Activated T-cell treated with anti-CD3 and anti-CD28 coated beads, Interleukin-2, amount 50 U/mL, for 48 hours (primary cell): Measurements from ENCODE around the gene PIP5K1B.

Experiments
- DNase-seq, 2 experiments: peaks; one replicate each; pipeline ENCODE4 v3.0.0-alpha.2; 2020

Gene PIP5K1B

DNA sequence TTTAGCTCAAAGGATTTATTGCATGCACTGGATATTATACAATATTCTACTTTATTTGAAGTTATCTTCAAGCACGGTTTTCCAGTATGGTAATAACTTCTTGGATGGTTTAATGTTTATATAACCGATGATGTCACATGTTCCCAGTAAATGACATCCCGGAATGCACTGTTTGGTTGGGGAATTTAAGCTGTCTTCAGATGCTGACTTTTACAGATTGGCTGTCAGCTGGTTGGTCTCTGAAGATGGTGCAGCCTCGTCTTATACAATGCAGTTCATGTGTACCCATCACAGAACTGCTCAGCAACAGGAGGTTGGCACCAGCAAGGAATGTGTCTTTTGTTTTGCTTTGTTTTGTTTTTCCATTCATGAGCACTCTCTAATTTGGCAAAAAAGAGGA is 165.0 kb downstream of the PIP5K1B start:
- DNase-seq: no peak

DNA sequence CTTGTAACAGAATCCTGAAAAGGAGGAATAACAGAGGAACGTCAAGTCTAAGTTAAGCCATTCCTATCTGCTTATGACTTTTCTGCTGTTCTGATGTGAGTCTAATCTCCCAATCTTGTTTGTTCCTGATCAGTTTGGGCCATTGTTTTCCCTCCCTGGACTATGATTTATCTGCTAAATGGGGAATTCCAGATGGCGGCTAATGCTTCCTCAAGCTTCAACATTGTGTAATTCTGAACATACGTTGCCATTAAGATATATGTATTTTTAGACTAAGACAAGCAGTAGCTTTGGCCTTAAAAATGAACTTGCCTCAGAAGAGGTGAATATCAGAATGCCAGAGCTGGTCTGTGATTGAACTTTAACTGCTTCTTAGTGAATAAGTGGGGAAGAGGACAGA is 166.2 kb downstream of the PIP5K1B start:
- DNase-seq: no peak

DNA sequence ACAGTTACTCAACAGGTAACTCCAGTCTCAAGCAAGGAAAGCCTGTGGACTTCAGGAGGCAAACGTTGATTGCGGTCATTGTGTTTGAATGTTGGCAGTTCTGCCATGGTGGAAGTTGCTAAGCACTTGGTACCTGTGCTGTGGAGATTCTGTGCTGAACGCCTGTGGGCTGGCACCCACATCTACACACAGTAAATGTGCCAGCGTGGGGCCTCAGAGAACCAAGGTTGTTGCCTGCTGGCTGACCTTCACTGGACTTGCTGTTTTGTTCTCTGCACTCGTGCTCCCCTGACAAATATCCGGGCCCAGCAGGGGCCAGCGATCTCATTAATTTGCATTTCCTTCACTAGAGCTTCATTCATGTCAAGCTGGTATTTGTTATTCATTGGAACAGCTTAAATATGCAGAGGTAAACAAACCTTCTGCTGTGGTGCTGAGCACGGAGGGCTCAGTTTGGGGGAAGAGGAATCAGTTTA is 167.0 kb downstream of the PIP5K1B start:
- DNase-seq: no peak

DNA sequence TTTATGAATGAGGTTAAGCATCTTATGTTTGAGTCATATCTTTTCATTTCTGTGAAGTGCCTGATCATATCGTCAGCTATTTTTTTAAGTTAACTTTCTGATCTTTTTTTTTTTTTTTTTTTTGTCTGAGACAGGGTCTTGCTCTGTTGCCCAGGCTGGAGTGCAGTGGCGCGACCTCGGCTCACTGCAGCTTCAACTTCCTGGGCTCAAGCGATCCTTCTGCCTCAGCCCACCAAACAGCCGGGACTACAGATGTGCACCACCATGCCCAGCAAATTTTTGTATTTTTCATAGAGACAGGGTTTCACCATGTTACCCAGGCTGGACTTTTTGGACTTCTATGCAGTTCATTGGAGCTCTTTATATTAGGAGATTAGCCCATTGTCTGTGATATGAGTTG is 168.1 kb downstream of the PIP5K1B start:
- no peak for DNase-seq

DNA sequence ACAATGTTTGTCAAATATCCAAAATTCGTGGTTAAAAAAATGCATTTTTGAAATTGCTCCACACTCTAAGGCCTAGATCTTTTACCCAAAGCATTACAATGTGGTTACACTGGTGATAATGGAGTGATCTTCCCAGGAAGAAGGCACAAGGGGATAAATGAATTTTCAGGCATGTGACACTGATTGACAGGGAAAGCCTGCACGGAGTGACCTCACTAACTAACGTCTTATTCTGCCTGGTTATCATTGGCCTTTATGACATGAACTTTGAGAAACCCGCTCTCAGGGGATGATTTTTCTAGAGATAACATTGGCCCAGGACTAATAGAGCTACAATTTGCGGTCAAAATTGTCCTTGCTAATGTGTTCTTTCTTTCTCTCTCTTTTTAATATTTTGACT is 171.2 kb downstream of the PIP5K1B start:
- no peak for DNase-seq

DNA sequence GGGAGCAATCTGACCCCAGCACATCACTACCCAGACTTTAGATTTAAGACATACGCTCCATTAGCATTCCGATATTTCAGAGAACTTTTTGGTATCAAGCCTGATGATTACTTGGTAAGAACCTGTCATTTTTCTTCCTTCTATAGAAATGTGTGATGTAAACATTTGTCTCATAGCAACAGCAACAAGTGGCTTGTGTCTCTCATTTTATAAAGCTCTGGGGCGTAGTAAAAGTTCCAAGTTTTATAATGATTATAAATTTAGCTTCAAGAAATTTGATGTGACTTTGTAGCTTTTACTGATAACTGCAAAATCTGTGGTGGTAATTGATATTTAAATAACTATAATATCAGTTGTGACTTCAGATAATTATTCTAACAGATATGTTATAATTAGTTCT is 171.6 kb downstream of the PIP5K1B start:
- DNase-seq: no peak

DNA sequence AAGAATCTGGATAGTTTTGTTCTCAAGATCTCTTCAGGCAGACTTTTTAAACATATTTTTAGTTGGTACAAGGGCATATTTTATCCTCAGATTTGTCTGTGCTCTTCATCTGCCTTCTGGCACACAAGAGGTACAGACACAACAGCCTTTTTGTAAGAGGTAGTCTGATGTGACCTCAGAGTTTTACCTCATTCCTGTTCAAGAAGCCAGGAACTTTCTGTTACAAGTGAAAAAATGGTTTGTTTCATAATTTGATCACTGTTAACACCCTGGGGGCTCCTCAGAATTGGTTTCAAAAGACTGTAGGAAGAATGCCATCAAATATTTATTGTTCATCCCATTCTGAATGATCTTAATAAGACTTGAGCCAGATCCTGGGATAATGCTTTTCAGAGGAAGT is 172.2 kb downstream of the PIP5K1B start:
- DNase-seq: no peak

DNA sequence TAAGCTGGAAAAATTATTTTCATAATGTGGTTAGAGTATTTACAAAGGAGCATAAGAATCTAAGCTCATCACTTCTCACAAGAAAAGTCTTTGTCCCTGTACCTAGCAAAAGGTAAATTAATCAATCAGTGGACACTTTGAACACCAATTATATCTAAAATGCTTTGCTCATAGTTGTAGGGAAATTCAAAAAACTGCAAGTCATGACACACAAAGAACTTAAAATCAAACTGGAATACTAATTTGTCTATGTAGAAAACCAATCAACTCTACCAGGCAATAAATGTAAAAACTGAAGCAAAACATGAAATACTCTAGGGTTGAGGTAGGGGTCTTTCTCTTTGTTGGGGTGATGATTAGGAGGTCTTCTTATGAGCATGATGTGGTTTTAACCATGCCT is 173.4 kb downstream of the PIP5K1B start:
- no peak for DNase-seq

DNA sequence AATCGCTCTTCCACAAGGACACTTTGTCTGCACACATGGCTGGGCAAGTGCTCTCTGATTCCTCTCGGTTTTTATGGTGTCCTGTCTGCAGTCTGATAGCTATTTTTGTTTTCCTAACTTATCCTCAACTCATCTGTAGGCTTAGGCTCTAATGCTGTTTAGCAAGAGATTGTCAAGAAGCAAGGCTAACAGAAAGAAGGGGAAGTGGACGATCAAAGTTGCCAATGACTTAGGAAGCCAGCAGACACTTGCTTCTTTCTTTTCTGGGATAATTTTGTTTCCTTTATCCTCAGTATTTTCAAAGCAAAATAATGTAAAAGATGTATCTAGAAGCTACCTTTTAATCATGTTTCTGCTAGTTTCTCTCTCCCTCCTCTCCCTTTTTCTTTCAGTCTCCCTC is 178.2 kb downstream of the PIP5K1B start:
- no peak for DNase-seq

DNA sequence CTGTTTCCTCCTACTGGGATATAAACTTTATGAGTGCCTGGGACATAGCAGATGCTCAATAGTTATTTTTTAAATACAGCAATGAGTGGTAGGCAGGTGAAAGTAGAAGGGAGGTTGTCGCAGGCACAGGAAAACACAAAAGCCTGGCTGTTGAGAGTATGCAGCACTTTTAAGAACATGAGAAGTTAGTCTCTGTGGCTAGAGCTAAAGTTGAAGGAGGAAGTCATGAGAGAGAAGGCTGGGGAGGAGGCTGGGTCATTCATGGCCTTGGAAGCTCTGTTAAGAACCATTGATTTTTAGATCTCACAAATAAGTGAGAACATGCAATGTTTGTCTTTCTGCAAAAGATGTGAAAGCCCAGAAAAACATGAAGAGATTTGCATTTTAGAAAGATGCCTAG is 182.2 kb downstream of the PIP5K1B start:
- DNase-seq: no peak

DNA sequence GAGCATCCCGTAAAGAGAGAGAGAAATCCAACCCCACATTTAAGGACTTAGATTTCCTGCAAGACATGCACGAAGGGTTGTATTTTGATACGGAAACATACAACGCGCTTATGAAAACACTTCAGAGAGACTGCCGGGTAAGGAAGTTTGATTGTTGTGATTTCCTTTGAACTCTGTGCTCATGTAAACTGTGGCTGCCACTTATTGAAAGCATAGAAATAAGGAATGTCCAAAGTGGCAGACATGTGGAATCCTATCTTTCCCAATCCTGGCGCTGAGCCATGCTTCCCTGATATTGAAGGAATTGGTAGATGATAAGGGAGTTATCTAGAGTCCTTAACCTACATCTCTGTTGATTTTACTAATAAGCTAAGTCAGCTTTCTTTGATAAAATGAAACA is 189.5 kb downstream of the PIP5K1B start:
- no peak for DNase-seq

DNA sequence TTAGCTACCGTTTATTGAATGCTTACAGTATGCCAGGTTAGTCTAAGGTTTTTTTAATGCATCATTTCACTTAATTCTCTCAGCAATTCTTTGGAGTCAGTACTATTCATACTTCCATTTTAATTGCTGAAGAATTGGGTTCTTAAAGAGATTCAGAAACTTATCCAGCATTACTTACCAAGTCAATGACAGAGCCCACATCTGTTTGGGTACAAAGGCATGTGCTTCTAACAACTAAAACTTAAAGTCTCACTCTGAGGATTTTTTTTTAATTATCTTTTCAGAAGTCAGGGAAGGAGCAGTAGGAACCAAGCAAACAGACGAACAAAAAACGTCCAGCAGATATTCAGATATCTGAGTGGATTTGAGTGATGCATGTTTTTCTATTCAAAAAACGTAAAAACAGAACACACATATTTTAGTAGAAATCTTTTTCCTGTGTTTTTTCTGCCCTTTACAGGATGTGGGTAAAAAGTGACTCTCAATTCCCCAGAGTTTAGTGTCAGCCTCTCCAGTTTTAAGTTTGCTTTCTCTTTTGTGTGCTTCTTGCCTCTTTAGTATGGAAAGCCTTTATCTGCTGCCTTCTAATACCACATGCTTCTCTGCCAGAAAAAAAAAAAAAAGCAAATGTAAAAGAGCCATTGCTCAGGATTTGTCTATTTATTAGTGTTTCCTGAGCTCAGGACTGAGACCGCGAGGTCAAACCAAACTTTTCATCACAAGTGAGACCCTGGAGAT is 190.9 kb downstream of the PIP5K1B start:
- DNase-seq: no peak

DNA sequence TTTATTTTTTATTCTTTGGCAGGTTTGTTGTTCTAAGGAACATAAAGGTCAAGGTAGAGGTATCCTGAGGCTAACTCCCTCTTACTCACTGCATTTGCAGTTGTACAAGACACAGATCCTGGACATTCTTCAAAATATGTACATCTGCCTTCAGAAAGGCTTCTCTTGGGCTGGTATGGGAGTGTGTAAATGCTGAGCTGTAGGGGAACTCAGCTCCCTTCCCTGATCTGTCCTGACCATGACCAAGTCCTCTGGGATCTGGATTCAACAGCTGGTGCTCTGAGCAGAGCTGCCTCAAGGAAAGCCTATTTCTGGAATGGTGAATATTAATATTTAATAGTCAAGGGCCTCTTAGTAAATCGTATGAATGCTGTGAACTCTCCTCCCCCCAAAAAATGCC is 191.4 kb downstream of the PIP5K1B start:
- no peak for DNase-seq

DNA sequence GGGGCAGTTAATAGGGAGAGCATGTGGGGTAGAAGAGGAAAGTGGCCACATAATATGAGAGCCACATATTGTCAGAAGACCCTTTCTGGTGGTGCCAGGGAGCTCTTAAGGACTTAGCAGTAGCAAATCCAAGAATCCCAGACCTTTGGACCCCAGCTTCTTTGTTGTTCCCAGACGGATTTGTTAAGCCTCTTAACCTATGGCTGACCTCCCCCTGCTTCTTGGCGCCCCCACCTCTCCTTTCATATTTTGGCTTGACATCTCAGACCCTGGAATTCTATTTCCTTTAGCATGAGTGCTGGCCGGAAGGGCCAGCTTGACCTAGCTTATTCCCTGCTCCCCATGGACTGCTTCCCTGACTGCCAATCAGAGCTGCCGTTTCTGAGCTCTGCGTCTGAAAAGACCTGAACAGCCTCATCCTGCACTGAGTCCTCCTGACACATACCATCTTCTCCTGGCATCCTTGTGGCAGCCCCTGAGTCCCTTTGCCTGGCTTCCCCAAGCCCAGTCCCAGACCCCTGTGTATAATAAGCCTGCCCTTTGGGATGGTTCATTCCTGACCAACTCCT is 192.6 kb downstream of the PIP5K1B start:
- no peak for DNase-seq

DNA sequence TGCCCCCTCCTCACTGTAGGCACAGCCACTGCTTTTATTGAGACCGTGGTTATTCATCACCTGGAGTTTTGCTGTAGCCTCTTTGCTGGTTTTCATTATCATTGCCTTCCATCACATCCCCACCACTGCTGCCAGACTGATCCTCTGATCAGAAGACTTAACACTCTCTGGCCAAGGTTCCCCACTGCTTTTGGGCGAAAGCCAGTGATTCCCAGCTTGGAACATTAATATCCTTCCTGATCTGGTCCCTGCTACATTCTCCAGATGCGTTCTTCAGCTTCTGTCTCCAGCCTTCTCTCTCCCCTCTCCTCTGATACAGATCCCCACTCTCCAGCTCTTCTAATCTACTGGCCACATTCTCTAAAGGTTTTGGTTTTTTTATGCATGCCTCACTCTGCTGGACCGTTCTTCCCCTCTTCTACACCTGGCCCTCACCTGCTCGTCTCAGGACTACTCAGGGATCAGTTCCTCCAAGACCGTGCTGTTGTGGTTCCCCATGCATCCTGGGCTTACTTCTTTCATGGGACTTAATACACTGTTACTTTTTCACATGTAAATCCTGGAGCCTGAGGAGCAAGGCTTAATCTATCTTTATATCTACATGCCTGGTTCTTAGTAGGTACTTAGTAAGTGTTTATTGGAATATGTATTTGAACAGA is 193.9 kb downstream of the PIP5K1B start:
- no peak for DNase-seq

DNA sequence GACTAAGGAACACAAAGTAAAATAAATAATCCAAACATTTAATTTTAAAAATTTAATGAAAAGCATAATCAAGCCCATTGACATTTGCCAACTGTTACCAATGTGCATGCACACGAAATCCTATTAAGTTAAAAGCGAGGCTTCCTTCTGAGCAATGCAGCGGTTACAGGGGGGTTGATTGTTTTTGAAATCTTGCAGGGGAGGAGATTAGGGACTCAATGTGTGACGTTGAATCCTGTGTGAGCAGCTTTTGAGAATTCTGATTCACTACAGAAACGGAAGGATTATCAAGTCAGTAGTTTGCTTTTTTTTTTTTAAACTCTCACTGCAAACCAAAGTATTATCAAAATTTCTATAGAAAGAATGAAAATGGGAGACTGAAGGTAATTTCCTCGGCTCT is 199.4 kb downstream of the PIP5K1B start:
- DNase-seq: no peak

DNA sequence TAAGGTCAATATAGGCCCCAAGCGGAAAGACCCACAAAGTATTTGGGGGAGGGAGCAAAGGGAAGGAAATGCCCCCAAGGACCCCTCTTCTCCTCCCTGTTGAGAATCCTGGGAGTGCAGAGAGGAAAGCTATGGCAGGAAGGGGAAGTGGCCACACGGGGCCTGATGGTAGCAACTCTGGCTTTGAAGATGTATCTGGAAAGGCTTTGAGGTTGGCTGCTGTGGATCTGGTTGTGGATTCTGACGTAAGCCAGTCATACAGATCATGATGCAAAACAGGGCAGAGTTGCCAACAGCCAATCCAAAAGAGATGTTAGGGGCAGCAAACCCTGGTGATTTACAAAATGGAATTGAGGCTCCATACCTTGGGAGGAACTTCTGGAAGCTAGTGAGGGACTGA is 200.1 kb downstream of the PIP5K1B start:
- no peak for DNase-seq

DNA sequence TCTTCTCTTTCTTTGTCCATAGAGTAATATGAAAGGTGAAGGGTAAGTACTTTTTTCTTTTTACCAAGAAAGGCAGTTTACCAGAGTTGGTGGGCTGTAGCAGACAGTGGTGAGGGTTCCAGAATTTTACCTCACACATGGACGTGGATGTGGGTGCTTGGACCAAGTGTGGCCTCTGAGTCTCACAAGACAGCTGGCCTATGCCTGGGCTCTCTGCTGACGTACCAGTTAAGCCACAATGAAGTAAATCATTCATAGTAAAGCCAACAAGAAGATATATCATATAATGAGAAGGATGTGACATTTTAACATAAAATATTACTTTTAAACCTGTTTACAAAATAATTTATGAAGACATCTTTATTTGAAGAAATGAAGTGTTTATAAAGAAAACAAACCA is 202.9 kb downstream of the PIP5K1B start:
- DNase-seq: no peak

DNA sequence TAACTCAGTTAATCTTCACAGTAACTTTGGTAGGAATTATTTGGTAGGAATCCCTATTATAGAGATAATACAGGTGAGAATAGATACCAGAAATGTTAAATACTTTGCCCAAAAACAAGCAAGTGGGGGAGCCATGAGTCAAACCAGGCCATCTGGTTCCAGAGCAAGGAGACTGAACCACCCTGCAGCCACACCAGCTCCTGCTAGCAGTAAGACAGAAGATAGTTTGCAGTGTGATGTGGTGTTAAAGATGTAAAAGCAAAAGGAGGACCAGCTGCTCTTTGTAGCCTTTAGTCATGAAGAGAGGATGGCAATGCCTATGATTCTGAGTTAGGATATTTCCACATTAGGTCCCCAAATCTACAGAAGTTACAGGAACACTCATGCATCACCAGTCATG is 207.5 kb downstream of the PIP5K1B start:
- DNase-seq: no peak

DNA sequence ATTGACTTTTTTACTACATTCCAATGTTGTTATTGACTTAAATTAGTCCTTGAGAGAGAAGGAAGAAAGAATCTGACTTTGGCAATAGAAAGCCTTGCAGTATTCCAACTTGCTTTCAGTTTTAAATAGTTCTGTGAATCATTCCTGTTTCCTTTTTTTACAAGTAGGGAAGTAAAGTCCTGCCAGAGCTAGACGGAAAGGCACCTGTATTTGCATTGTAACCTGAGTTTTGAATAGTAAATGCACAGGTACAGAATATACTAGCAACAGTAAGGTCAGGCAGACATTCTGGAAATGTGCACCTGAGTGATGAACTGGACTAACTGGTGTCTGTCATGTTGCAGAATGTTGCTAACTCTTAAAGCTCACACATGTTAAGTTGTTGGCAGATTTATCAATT is 208.0 kb downstream of the PIP5K1B start:
- DNase-seq: no peak

DNA sequence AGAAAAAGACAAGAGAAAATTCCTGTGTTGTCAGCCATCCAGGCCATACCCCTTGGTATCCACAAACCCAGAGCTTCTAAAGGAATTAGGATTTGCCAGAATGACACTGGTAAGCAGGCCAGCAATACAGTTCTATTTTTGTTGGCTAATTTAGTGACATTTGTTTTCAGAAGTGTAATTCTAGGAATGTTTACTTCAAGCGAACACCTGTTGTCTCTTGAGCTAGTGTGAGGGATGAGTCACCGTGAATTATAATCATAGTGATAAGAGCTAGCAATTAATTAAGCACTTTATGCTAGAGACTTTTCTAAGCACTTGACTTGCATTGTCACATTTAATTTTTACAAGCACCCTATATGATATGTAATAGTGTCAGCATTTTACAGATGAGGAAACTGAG is 209.7 kb downstream of the PIP5K1B start:
- DNase-seq: no peak

DNA sequence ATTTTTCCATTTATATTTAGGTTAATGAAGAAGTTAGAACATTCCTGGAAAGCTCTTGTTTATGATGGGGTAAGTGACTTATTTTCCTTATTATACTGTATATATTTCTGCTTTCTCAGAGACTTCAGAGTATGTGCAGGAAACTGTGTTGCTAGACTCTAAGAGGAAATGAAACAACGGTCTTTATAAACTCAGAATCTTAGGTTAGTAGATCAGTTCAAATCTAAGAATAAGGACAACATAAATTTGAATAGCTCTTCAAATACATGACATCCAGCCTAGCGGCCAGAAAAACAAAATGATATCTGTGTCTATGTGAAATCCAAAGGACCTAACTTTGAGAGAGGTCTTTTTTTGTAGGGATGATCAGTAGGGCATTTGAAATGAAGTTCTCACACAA is 214.6 kb downstream of the PIP5K1B start:
- DNase-seq: no peak

DNA sequence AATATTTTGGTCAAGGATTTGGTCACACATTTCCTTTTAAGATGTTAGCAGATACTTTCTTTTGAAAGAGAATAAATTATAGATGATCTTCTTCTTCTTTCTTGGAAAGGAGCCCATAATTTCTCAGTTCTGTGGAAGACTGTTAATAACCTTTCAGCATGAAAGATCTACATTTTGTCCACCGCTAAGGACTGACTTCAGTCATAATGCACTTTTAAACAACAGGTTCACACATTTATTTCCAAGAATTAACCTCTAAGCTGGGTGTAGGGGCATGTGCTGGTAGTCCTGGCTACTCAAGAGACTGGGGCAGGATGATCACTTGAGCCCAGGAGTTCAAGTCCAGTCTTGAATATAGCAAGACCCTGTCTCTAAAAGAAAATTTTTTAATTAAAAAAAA is 215.9 kb downstream of the PIP5K1B start:
- no peak for DNase-seq

DNA sequence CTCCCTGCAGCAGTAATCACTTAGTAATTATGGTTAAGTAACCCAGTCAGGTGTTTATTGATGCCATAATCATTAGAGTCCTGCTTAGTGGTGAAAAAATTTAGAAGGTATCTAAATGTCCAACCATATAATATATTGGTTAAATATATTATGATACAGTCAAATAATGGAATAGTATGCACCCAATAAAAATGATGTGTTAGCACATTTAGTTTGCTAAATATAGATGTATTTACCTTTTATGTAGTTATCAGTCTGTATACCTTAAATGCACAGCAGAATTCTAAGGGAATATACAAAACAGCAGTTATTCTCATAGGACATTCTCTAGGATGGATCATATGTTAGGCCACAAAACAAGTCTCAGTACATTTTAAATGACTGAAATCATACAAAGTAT is 218.4 kb downstream of the PIP5K1B start:
- no peak for DNase-seq

DNA sequence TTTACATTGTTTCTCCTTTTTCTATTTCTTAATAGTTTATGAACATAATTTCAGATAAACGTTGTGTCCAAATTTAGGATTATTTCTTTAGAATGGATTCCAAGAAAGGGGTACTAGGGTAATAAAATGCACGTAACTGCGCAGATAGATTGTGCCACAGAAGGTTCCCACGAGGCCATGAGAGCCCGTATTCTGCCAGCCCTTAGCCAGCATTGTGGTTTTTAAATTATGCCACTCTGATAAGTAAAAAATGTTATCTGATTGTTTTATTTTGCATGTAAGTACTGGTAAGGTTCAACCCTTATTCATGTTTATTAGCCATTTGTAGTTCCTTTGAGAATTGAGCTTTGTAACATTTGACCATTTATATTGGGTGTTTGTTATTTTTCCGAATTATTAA is 220.1 kb downstream of the PIP5K1B start:
- no peak for DNase-seq
